ENCODE results near the gene DRD3.

DNA sequence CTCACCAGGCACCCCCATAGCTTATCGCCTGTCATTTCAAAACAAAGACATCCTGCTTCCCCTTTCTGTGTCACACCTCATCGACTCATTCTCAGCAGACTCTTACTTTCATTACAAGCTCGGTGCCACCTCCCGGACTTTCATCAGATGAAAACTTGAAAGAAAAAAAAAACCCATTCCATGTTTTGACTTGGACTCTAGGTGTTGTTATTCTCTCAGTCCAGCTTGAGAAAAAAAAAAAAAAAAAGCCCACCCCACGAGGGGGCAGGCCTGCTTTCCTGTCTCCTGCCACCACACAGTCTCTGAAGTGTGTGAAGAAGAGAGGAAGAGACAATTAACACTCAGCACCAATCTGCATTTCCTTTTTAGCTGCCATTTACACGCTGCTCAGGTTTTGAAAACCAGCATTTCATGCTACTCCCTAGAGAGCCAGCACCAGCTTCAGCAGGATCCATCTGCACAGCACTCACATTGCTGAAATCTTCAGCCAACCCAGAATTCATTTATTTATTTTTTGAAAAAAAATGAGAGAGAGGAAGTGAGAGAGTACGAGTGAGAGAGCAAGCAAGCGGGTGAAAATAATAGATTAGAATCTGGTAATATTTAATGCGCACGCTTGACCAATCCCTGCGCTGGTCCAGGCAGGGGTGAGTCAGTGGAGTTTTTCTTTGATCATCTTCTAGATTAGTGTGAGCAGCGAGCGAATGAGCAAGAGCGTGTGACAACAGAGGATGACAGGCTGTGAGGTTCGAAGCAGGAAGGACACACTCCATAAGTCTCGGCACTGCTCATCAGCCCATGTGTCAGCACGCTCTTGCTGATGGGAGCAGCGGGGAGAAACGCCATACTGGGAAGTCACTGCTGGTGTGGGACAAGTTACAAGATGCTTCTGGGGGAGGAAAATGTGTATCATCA is 35.0 kb upstream of the DRD3 start:
- TF ChIP-seq EP300 (IDR thresholded peaks at IDR 0.05) (no peak), POLR2AphosphoS5 (IDR thresholded peaks at IDR 0.05) (no peak)
- TF ChIP-seq, protein P1, sequence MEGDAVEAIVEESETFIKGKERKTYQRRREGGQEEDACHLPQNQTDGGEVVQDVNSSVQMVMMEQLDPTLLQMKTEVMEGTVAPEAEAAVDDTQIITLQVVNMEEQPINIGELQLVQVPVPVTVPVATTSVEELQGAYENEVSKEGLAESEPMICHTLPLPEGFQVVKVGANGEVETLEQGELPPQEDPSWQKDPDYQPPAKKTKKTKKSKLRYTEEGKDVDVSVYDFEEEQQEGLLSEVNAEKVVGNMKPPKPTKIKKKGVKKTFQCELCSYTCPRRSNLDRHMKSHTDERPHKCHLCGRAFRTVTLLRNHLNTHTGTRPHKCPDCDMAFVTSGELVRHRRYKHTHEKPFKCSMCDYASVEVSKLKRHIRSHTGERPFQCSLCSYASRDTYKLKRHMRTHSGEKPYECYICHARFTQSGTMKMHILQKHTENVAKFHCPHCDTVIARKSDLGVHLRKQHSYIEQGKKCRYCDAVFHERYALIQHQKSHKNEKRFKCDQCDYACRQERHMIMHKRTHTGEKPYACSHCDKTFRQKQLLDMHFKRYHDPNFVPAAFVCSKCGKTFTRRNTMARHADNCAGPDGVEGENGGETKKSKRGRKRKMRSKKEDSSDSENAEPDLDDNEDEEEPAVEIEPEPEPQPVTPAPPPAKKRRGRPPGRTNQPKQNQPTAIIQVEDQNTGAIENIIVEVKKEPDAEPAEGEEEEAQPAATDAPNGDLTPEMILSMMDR (IDR thresholded peaks at IDR 0.05), result no peak
